Natural killer cell (primary cell): ENCODE results near the gene FCRL5. TPM values are rescaled to one million over a fixed set of nuclear protein-coding genes. Genes with fewer than 3 reads are reported as not detected.

Experiments used
- ATAC-seq, 3 donors: fragments of 150-1000 bp in 2 of 3; fragments of 200-7000 bp in 1 of 3; cut with Tn5 transposase; 1 replicate in 1 of 3; 2 replicates in 2 of 3; pipeline ENCODE4 v1.10.0; 2021; ENCODE audit warnings: mild to moderate bottlenecking in 2 of 3, moderate library complexity in 2 of 3
- DNase-seq, 2 donors: peaks; one replicate each; pipeline versions ENCODE4 v3.0.0 to v3.0.0-alpha.2; 2013 to 2021; ENCODE audit warnings: mixed read lengths in 1 of 2
- H3K27ac ChIP-seq: one replicate; pipeline ENCODE4 v1.5.1; 2013; ENCODE audit warnings: mild to moderate bottlenecking, low read length
- H3K27me3 ChIP-seq: one replicate; pipeline ENCODE4 v1.6.1; 2013; ENCODE audit warnings: low read length; ENCODE audit not compliant: control insufficient read depth, insufficient read depth
- H3K36me3 ChIP-seq: one replicate; pipeline ENCODE4 v1.6.1; 2013; ENCODE audit warnings: low read length; ENCODE audit not compliant: control insufficient read depth, insufficient read depth
- H3K4me1 ChIP-seq: one replicate; pipeline ENCODE4 v1.6.1; 2013; ENCODE audit warnings: low read length; ENCODE audit not compliant: control insufficient read depth, insufficient read depth
- H3K4me3 ChIP-seq: one replicate; pipeline ENCODE4 v1.5.1; 2013; ENCODE audit warnings: low read length
- H3K9me3 ChIP-seq: one replicate; pipeline ENCODE4 v1.6.1; 2013; ENCODE audit warnings: low read length; ENCODE audit not compliant: control insufficient read depth, insufficient read depth
- H3K27ac Mint-ChIP-seq, 2 donors: one replicate each; pipeline ENCODE4 v1.8.0; 2022; ENCODE audit warnings: mild to moderate bottlenecking in 2 of 2, mixed read lengths in 2 of 2, moderate library complexity in 1 of 2
- H3K27me3 Mint-ChIP-seq, 2 donors: one replicate each; pipeline ENCODE4 v1.8.0; 2022; ENCODE audit warnings: low read depth in 2 of 2, mixed read lengths in 2 of 2
- H3K36me3 Mint-ChIP-seq: one replicate; pipeline ENCODE4 v1.8.0; 2022; ENCODE audit warnings: mixed read lengths
- H3K4me1 Mint-ChIP-seq, 2 donors: one replicate each; pipeline ENCODE4 v1.8.0; 2022; ENCODE audit warnings: mixed read lengths in 2 of 2
- H3K4me3 Mint-ChIP-seq: one replicate; pipeline ENCODE4 v1.8.0; 2022; ENCODE audit warnings: mild to moderate bottlenecking, moderate library complexity, mixed read lengths
- H3K9me3 Mint-ChIP-seq, 2 donors: one replicate each; pipeline ENCODE4 v1.8.0; 2022; ENCODE audit warnings: mixed read lengths in 2 of 2
- CTCF ChIP-seq: fragments of 200-600 bp; IDR thresholded peaks from one replicate; pipeline ENCODE4 v1.8.0; 2022; ENCODE audit warnings: antibody characterized with exemption
- WGBS: methylation state at CpG from one replicate; pipeline ENCODE4 v1.1.7; 2013; ENCODE audit warnings: missing lambda C conversion rate; ENCODE audit not compliant: insufficient coverage; 5-methylcytosine and 5-hydroxymethylcytosine counted together
- intact Hi-C: fragments of 100-400 bp; cut with micrococcal nuclease; formaldehyde crosslinking; loops from one replicate; pipeline ENCODE4 v1.14.2; 2022
- total RNA-seq, 4 donors: library from RNA; stranded (reverse); fragments of 120-200 nt in 1 of 4; gene quantifications; one replicate each; pipeline versions ENCODE4 v1.2.3 to v1.2.4, GENCODE V29; 2013 to 2022

Gene FCRL5
- total RNA-seq, 3 donors from 2014 or later (not counting 1 experiment from before 2014, with no cell fraction given) = 0.23 to 3.6 (median 0.54) TPM

GRCh38 chr1:157540160-157540748 lies 12.1 kb downstream of the FCRL5 start:
- no peak for TF ChIP-seq CTCF
- no peak for ATAC-seq
- Histone ChIP-seq H3K36me3 (no peaks in the 10 kb centered on the region), H3K27ac (no peak overlapping the region), H3K27me3 (no peaks in the 10 kb centered on the region), H3K4me1 (no peaks in the 10 kb centered on the region), H3K4me3 (no peak overlapping the region), H3K9me3 (no peaks in the 10 kb centered on the region)
- Mint-ChIP-seq H3K4me3 (no peak overlapping the region), H3K36me3 (no peaks in the 10 kb centered on the region), H3K27me3 (peaks cover 17 to 74% of the 10 kb centered on the region in 2 donors), H3K27ac (no peak overlapping the region), H3K4me1 (no peaks in the 10 kb centered on the region), H3K9me3 (no peaks in the 10 kb centered on the region)
- intact Hi-C loops = no loop called here
- 17% methylated on average over 2 of the region's 2 CpGs for WGBS
- DNase-seq = no peak

- no peaks in the 10 kb centered on the region for H3K9me3 Mint-ChIP-seq
- no peak for DNase-seq
- H3K36me3 ChIP-seq = no peaks in the 10 kb centered on the region
- TF ChIP-seq CTCF = no peak
- no peaks in the 10 kb centered on the region for H3K4me1 ChIP-seq
- H3K9me3 ChIP-seq = no peaks in the 10 kb centered on the region
- H3K27me3 Mint-ChIP-seq = peaks cover 20 to 74% of the 10 kb centered on the region in 2 donors
- H3K27ac Mint-ChIP-seq = no peak overlapping the region
- no peak overlapping the region for H3K4me3 ChIP-seq
- intact Hi-C loops = no loop called here
- no peak overlapping the region for H3K4me3 Mint-ChIP-seq
- H3K4me1 Mint-ChIP-seq = no peaks in the 10 kb centered on the region
- H3K36me3 Mint-ChIP-seq = no peaks in the 10 kb centered on the region
- ATAC-seq = no peak
- H3K27ac ChIP-seq = no peak overlapping the region
- no peaks in the 10 kb centered on the region for H3K27me3 ChIP-seq
Observed at GRCh38 chr1:157539568-157539967, 12.7 kb downstream of the FCRL5 start.

GRCh38 chr1:157532569-157532968 lies 19.7 kb downstream of the FCRL5 start:
- no peak overlapping the region for H3K27ac Mint-ChIP-seq
- no peaks in the 10 kb centered on the region for H3K9me3 ChIP-seq
- no peak for ATAC-seq
- H3K9me3 Mint-ChIP-seq = no peaks in the 10 kb centered on the region
- intact Hi-C loops = no loop called here
- 83% methylated on average over 3 of the region's 3 CpGs for WGBS
- H3K4me1 ChIP-seq = no peaks in the 10 kb centered on the region
- no peaks in the 10 kb centered on the region for H3K36me3 ChIP-seq
- no peak overlapping the region for H3K4me3 Mint-ChIP-seq
- no peaks in the 10 kb centered on the region for H3K27me3 ChIP-seq
- no peak for TF ChIP-seq CTCF
- H3K36me3 Mint-ChIP-seq = no peaks in the 10 kb centered on the region
- H3K27me3 Mint-ChIP-seq = peaks cover 32 to 58% of the 10 kb centered on the region in 2 donors
- H3K4me3 ChIP-seq = no peak overlapping the region
- DNase-seq = no peak
- no peaks in the 10 kb centered on the region for H3K4me1 Mint-ChIP-seq
- H3K27ac ChIP-seq = no peak overlapping the region
